ENCODE data around the gene VDR.

DNA sequence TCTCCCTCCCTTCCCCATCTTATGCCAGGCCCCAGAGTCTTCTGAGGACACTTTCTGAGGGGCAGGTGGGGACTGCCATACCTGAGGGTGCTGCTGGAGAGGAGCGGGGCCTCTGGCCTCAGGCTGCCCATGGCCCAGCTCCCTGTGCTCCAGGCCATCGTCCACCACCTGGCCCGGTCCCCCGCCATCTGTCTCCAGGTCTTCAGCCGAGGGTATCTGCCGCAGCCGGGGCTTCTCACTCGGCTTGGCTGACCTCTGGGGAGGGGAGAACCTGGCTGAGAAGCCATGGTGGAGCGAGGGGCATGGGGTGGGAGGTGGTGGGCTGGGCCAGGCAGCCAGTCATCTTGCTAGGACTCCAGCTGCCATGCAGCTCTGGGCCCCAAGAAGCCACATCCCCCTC lies 110.1 kb downstream of the VDR start:
- TF ChIP-seq CTCF (IDR thresholded peaks at IDR 0.05) (no peak), EZH2 (IDR thresholded peaks at IDR 0.05) (no peak), EZH2phosphoT487 (IDR thresholded peaks at IDR 0.05) (no peak)
